Astrocyte (in vitro differentiated cells and primary cell): ENCODE results near the gene MTFR2. TPM values are rescaled to one million over a fixed set of nuclear protein-coding genes. Genes with fewer than 3 reads are reported as not detected.

Experiments
- DNase-seq: peaks from one replicate; pipeline ENCODE4 v3.0.0-alpha.2; 2010; ENCODE audit warnings: low read depth
- FAIRE-seq: peaks from 2 replicates; lab custom pipeline; 2011; peaks lifted over from hg19 to GRCh38; lab: Jason Lieb, UNC
- H2AFZ ChIP-seq: 2 replicates; pipeline ENCODE4 v1.6.0; 2012; ENCODE audit warnings: low read depth, low read length, inconsistent platforms
- H3K27ac ChIP-seq: 2 replicates; pipeline ENCODE4 v1.5.1; 2011; ENCODE audit warnings: low read depth, low read length, inconsistent platforms
- H3K27me3 ChIP-seq: 2 replicates; pipeline ENCODE4 v1.6.0; 2011; ENCODE audit warnings: low read length, inconsistent platforms; ENCODE audit not compliant: insufficient read depth
- H3K36me3 ChIP-seq: 2 replicates; pipeline ENCODE4 v1.5.1; 2011; ENCODE audit warnings: low read length, inconsistent platforms; ENCODE audit not compliant: insufficient read depth
- H3K4me1 ChIP-seq: 2 replicates; pipeline ENCODE4 v1.5.1; 2011; ENCODE audit warnings: low read length, inconsistent platforms; ENCODE audit not compliant: insufficient read depth
- H3K4me2 ChIP-seq: 2 replicates; pipeline ENCODE4 v1.6.0; 2012; ENCODE audit warnings: low read length, inconsistent platforms
- H3K4me3 ChIP-seq: 2 replicates; pipeline ENCODE4 v1.5.1; 2011; ENCODE audit warnings: low read depth, mild to moderate bottlenecking, low read length, inconsistent platforms; ENCODE audit not compliant: insufficient read depth
- H3K79me2 ChIP-seq: 2 replicates; pipeline ENCODE4 v1.6.0; 2012; ENCODE audit warnings: mild to moderate bottlenecking, low read length, inconsistent platforms; ENCODE audit not compliant: insufficient read depth
- H3K9ac ChIP-seq: 2 replicates; pipeline ENCODE4 v1.6.0; 2012; ENCODE audit warnings: mild to moderate bottlenecking, low read length, inconsistent platforms
- H3K9me3 ChIP-seq: 2 replicates; pipeline ENCODE4 v1.5.1; 2012; ENCODE audit warnings: low read depth, mild to moderate bottlenecking, low read length, inconsistent platforms; ENCODE audit not compliant: insufficient read depth
- H4K20me1 ChIP-seq: 2 replicates; pipeline ENCODE4 v1.6.0; 2012; ENCODE audit warnings: low read length, inconsistent platforms; ENCODE audit not compliant: insufficient read depth
- H3K27ac Mint-ChIP-seq: one replicate; pipeline ENCODE4 v1.8.0; 2021; ENCODE audit warnings: mild to moderate bottlenecking, mixed read lengths; ENCODE audit not compliant: unreplicated experiment
- H3K27me3 Mint-ChIP-seq: one replicate; pipeline ENCODE4 v1.8.0; 2021; ENCODE audit warnings: low read depth, mixed read lengths; ENCODE audit not compliant: unreplicated experiment
- H3K36me3 Mint-ChIP-seq: one replicate; pipeline ENCODE4 v1.8.0; 2021; ENCODE audit warnings: low read depth, mixed read lengths; ENCODE audit not compliant: unreplicated experiment
- H3K4me1 Mint-ChIP-seq: one replicate; pipeline ENCODE4 v1.8.0; 2021; ENCODE audit warnings: low read depth, mixed read lengths; ENCODE audit not compliant: unreplicated experiment
- H3K4me3 Mint-ChIP-seq: one replicate; pipeline ENCODE4 v1.8.0; 2021; ENCODE audit warnings: mild to moderate bottlenecking, moderate library complexity, mixed read lengths; ENCODE audit not compliant: unreplicated experiment
- H3K9me3 Mint-ChIP-seq: one replicate; pipeline ENCODE4 v1.8.0; 2021; ENCODE audit warnings: mild to moderate bottlenecking, mixed read lengths; ENCODE audit not compliant: unreplicated experiment
- CTCF ChIP-seq: IDR thresholded peaks from 2 replicates; pipeline ENCODE4 v1.5.1; 2011; ENCODE audit warnings: low read depth, mild to moderate bottlenecking, inconsistent platforms, low read length, moderate library complexity; ENCODE audit not compliant: insufficient read depth
- EZH2 ChIP-seq: IDR thresholded peaks from 2 replicates; pipeline ENCODE4 v1.6.1; 2012; ENCODE audit warnings: mild to moderate bottlenecking, low read length, inconsistent platforms; ENCODE audit not compliant: insufficient read depth
- total RNA-seq: library from RNA; stranded (reverse); gene quantifications from 2 replicates; pipeline ENCODE4 v1.2.1, GENCODE V29; 2021

The MTFR2 gene
- total RNA-seq, 1 donor from 2014 or later, result 1.8 TPM

DNA sequence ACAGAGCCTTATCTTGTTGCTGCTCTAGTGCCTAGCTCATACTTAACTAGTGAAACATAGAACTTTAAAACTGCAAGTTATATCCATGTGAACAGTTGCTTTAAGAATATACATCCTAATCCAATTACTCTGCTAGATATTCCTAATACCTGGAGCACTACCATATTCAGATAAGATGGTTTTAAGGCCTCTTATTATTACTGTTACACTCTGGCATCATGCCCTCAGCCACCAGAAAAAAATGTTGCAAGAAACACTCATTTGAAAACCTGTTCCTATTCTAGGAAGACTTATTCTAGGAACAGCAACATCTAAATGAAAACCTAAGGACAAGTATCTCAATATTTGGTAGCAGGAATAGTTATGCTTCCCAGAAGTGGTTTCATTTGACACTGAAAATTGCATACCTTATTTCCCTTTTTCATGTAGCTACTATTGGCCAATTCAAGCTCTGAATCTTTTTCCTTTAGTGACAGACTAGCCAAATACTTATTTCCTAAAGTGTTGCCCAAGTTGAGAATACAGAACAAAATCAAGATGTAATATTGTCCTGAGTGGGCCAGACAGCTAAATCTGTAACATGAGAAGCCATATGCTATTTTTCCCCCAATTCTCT is 4.8 kb upstream of the MTFR2 start:
- FAIRE-seq, result no peak

DNA sequence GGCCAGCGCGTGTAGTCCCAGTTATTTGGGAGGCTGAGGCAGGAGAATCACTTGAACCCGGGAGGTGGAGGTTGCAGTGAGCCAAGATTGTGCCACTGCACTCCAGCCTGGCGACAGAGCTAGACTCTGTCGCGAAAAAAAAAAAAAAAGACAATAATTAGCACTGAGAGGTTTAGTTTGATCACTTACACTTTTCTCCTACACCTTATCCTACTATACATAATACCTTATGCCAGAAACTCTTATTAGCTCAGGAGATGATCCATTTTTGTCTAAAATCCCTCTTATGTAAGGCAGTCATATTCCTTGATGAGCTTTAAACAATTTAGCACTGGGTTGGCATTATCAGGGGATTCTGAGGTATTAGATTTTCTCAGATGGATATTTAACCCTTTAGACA is 3.6 kb upstream of the MTFR2 start:
- no peak overlapping the region for H3K9ac ChIP-seq
- no peaks in the 10 kb centered on the region for H3K4me1 ChIP-seq
- H3K27ac ChIP-seq, result no peak overlapping the region
- TF ChIP-seq EZH2, result no peak
- Mint-ChIP-seq H3K4me1 (peaks cover 14% of the 10 kb centered on the region), H3K36me3 (peaks cover 4% of the 10 kb centered on the region), H3K4me3 (no peak overlapping the region), H3K9me3 (no peaks in the 10 kb centered on the region), H3K27me3 (no peaks in the 10 kb centered on the region), H3K27ac (no peak overlapping the region)
- H3K4me3 ChIP-seq, result no peak overlapping the region
- H3K9me3 ChIP-seq, result no peaks in the 10 kb centered on the region
- H3K36me3 ChIP-seq, result peaks cover 14% of the 10 kb centered on the region
- peaks cover 9% of the 10 kb centered on the region for H4K20me1 ChIP-seq
- H3K27me3 ChIP-seq, result no peaks in the 10 kb centered on the region
- H2AFZ ChIP-seq, result no peak overlapping the region
- FAIRE-seq (no peak), DNase-seq (no peak)
- H3K79me2 ChIP-seq, result peaks cover 12% of the 10 kb centered on the region
- H3K4me2 ChIP-seq, result no peak overlapping the region

More for the DNA sequence above, 4.8 kb upstream of the MTFR2 start:
- H3K36me3 ChIP-seq, result peaks cover 24% of the 10 kb centered on the region
- no peaks in the 10 kb centered on the region for H3K27me3 ChIP-seq
- H3K27ac Mint-ChIP-seq, result no peak overlapping the region
- TF ChIP-seq CTCF, result no peak
- no peak for TF ChIP-seq EZH2
- H3K4me3 Mint-ChIP-seq, result no peak overlapping the region
- H3K27ac ChIP-seq, result no peak overlapping the region
- no peaks in the 10 kb centered on the region for H3K4me1 ChIP-seq
- no peak overlapping the region for H3K4me3 ChIP-seq
- H3K79me2 ChIP-seq, result peaks cover 1% of the 10 kb centered on the region
- no peaks in the 10 kb centered on the region for H3K27me3 Mint-ChIP-seq
- peaks cover 4% of the 10 kb centered on the region for H3K36me3 Mint-ChIP-seq
- H3K4me2 ChIP-seq, result no peak overlapping the region
- no peak for DNase-seq
- peaks cover 17% of the 10 kb centered on the region for H4K20me1 ChIP-seq
- no peak overlapping the region for H3K9ac ChIP-seq
- no peaks in the 10 kb centered on the region for H3K9me3 Mint-ChIP-seq
- no peaks in the 10 kb centered on the region for H3K9me3 ChIP-seq
- no peak overlapping the region for H2AFZ ChIP-seq
- peaks cover 7% of the 10 kb centered on the region for H3K4me1 Mint-ChIP-seq

DNA sequence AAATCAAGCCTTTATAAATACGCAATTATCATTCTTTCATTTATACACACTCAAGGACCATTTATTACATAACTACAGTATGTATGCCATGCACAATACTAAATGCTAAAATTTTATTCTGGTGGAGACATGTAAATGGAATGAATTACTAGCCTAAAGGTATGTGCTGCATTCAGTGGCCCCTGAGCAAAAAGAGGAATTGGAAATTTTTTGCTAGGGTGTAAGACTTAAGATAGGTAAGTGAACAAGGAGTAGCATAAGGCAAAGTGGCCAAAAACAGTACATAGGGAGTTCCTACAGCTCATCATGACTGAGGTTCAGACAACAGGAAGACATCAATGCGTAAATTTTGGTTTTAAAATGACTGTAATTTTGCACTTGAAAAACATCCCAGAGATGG is 2.3 kb upstream of the MTFR2 start:
- Mint-ChIP-seq H3K36me3 (peaks cover 4% of the 10 kb centered on the region), H3K9me3 (no peaks in the 10 kb centered on the region), H3K4me3 (no peak overlapping the region), H3K4me1 (peaks cover 14% of the 10 kb centered on the region), H3K27ac (no peak overlapping the region), H3K27me3 (no peaks in the 10 kb centered on the region)
- Histone ChIP-seq H3K79me2 (peaks cover 13% of the 10 kb centered on the region), H2AFZ (no peak overlapping the region), H3K27me3 (no peaks in the 10 kb centered on the region), H3K27ac (no peak overlapping the region), H3K36me3 (peaks cover 3% of the 10 kb centered on the region), H3K9ac (no peak overlapping the region), H3K4me2 (no peak overlapping the region), H3K9me3 (no peaks in the 10 kb centered on the region), H3K4me3 (no peak overlapping the region), H3K4me1 (no peaks in the 10 kb centered on the region), H4K20me1 (no peaks in the 10 kb centered on the region)
- no peak for TF ChIP-seq EZH2
- no peak for TF ChIP-seq CTCF
- no peak for DNase-seq
- no peak for FAIRE-seq
